SK-N-SH treated with all-trans-retinoic acid at 6 μM for 48 hours (cell line): ENCODE results near the gene RSBN1.

Source experiments
- ATAC-seq: fragments of 200-7000 bp; cut with Tn5 transposase; 3 replicates; pipeline ENCODE4 v1.9.1; 2020; ENCODE audit warnings: mild to moderate bottlenecking, moderate library complexity
- ARNTL ChIP-seq: fragments of 450-650 bp; formaldehyde crosslinking; IDR thresholded peaks from 2 replicates; pipeline ENCODE4 v1.5.0; 2020; ENCODE audit warnings: low read depth, mild to moderate bottlenecking, moderate library complexity, borderline replicate concordance
- BACH2 ChIP-seq: fragments of 250-450 bp; sonication (Bioruptor Pico); IDR thresholded peaks from 2 replicates; pipeline ENCODE4 v1.9.0; 2021; ENCODE audit warnings: mild to moderate bottlenecking, borderline replicate concordance
- CSDC2 ChIP-seq: fragments of 250-450 bp; sonication (Bioruptor Pico); IDR thresholded peaks from 2 replicates; pipeline ENCODE4 v1.5.0; 2020; ENCODE audit warnings: mild to moderate bottlenecking, moderate library complexity
- ESRRG ChIP-seq: fragments of 250-450 bp; sonication (Bioruptor Pico); IDR thresholded peaks from 2 replicates; pipeline ENCODE4 v1.6.1; 2021; ENCODE audit warnings: mild to moderate bottlenecking
- OSR1 ChIP-seq: fragments of 250-450 bp; sonication (Bioruptor Pico); IDR thresholded peaks from 2 replicates; pipeline ENCODE4 v1.8.0; 2022; ENCODE audit warnings: moderate library complexity, mild to moderate bottlenecking, inconsistent platforms
- PPARA ChIP-seq: fragments of 250-450 bp; sonication (Bioruptor Pico); IDR thresholded peaks from 2 replicates; pipeline ENCODE4 v1.5.0; 2020; ENCODE audit warnings: mild to moderate bottlenecking, borderline replicate concordance
- RARB ChIP-seq: fragments of 250-450 bp; sonication (Bioruptor Pico); IDR thresholded peaks from 2 replicates; pipeline ENCODE4 v1.8.0; 2021; ENCODE audit warnings: mild to moderate bottlenecking, moderate library complexity
- TCF4 ChIP-seq: fragments of 250-450 bp; sonication (Bioruptor Pico); IDR thresholded peaks from 2 replicates; pipeline ENCODE4 v1.8.0; 2021; ENCODE audit warnings: mild to moderate bottlenecking, moderate library complexity, borderline replicate concordance
- TOX ChIP-seq: fragments of 250-450 bp; sonication (Bioruptor Pico); IDR thresholded peaks from 2 replicates; pipeline ENCODE4 v1.8.0; 2021; ENCODE audit warnings: mild to moderate bottlenecking, moderate library complexity, borderline replicate concordance
- ZC3H10 ChIP-seq: fragments of 250-450 bp; sonication (Bioruptor Pico); IDR thresholded peaks from 2 replicates; pipeline ENCODE4 v1.5.1; 2021; ENCODE audit warnings: mild to moderate bottlenecking, moderate library complexity
- ZFP3 ChIP-seq: fragments of 250-450 bp; sonication (Bioruptor Pico); IDR thresholded peaks from 2 replicates; pipeline ENCODE4 v1.5.0; 2020; ENCODE audit warnings: mild to moderate bottlenecking, moderate library complexity
- ZNF565 ChIP-seq: fragments of 450-650 bp; formaldehyde crosslinking; conservative IDR thresholded peaks from 2 replicates; pipeline ENCODE4 v1.5.0; 2020; ENCODE audit warnings: low read depth, mild to moderate bottlenecking, moderate library complexity
- ZNF70 ChIP-seq: fragments of 450-650 bp; formaldehyde crosslinking; IDR thresholded peaks from 2 replicates; pipeline ENCODE4 v1.5.0; 2020; ENCODE audit warnings: mild to moderate bottlenecking, moderate library complexity
- TF ChIP-seq, protein P1 (sequence below): fragments of 250-450 bp; sonication (Bioruptor Pico); IDR thresholded peaks from 2 replicates; pipeline ENCODE4 v1.5.0; 2020; ENCODE audit warnings: mild to moderate bottlenecking, moderate library complexity
- TF ChIP-seq, protein P2 (sequence below): fragments of 250-450 bp; sonication (Bioruptor Pico); IDR thresholded peaks from 2 replicates; pipeline ENCODE4 v1.5.1; 2020; ENCODE audit warnings: low read depth, mild to moderate bottlenecking, moderate library complexity
- TF ChIP-seq, protein P3 (sequence below): fragments of 250-450 bp; sonication (Bioruptor Pico); IDR thresholded peaks from 2 replicates; pipeline ENCODE4 v1.8.0; 2021; ENCODE audit warnings: low read depth, mild to moderate bottlenecking, moderate library complexity, borderline replicate concordance
- TF ChIP-seq, protein P4 (sequence below): fragments of 250-450 bp; sonication (Bioruptor Pico); IDR thresholded peaks from 2 replicates; pipeline ENCODE4 v1.8.0; 2020; ENCODE audit warnings: mild to moderate bottlenecking, moderate library complexity, borderline replicate concordance
- TF ChIP-seq, protein P5 (sequence below): fragments of 250-450 bp; sonication (Bioruptor Pico); IDR thresholded peaks from 2 replicates; pipeline ENCODE4 v1.5.1; 2021; ENCODE audit warnings: mild to moderate bottlenecking, moderate library complexity

The RSBN1 gene

DNA sequence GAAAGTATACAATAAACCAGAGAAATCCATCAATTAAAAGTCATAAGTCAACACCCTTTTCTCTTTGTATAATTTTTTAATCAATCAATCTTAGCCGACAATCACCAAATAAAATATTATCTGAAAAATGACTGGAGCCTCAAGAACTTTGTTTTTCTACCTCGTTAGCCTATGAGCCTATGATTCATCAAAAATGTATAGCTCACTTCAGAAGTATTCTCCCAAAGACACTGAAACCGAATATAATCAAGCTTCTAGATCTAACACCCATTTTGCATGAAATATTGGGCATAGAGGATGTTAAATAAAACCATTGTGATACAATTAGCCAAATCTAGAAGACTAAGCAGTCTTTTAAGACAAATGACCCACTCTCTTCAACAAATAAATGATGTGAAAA, 17.8 kb upstream of the RSBN1 start:
- TF ChIP-seq, protein P1, sequence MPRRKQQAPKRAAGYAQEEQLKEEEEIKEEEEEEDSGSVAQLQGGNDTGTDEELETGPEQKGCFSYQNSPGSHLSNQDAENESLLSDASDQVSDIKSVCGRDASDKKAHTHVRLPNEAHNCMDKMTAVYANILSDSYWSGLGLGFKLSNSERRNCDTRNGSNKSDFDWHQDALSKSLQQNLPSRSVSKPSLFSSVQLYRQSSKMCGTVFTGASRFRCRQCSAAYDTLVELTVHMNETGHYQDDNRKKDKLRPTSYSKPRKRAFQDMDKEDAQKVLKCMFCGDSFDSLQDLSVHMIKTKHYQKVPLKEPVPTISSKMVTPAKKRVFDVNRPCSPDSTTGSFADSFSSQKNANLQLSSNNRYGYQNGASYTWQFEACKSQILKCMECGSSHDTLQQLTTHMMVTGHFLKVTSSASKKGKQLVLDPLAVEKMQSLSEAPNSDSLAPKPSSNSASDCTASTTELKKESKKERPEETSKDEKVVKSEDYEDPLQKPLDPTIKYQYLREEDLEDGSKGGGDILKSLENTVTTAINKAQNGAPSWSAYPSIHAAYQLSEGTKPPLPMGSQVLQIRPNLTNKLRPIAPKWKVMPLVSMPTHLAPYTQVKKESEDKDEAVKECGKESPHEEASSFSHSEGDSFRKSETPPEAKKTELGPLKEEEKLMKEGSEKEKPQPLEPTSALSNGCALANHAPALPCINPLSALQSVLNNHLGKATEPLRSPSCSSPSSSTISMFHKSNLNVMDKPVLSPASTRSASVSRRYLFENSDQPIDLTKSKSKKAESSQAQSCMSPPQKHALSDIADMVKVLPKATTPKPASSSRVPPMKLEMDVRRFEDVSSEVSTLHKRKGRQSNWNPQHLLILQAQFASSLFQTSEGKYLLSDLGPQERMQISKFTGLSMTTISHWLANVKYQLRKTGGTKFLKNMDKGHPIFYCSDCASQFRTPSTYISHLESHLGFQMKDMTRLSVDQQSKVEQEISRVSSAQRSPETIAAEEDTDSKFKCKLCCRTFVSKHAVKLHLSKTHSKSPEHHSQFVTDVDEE (CRISPR knock-in tag), result no peak
- TF ChIP-seq ZNF565 (CRISPR knock-in tag) (no peak), ZC3H10 (CRISPR knock-in tag) (no peak)
- TF ChIP-seq, protein P2, sequence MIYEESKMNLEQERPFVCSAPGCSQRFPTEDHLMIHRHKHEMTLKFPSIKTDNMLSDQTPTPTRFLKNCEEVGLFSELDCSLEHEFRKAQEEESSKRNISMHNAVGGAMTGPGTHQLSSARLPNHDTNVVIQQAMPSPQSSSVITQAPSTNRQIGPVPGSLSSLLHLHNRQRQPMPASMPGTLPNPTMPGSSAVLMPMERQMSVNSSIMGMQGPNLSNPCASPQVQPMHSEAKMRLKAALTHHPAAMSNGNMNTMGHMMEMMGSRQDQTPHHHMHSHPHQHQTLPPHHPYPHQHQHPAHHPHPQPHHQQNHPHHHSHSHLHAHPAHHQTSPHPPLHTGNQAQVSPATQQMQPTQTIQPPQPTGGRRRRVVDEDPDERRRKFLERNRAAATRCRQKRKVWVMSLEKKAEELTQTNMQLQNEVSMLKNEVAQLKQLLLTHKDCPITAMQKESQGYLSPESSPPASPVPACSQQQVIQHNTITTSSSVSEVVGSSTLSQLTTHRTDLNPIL (CRISPR knock-in tag), result no peak
- peak; percentile 55; the same call in 1 of the 3 replicates for ATAC-seq

DNA sequence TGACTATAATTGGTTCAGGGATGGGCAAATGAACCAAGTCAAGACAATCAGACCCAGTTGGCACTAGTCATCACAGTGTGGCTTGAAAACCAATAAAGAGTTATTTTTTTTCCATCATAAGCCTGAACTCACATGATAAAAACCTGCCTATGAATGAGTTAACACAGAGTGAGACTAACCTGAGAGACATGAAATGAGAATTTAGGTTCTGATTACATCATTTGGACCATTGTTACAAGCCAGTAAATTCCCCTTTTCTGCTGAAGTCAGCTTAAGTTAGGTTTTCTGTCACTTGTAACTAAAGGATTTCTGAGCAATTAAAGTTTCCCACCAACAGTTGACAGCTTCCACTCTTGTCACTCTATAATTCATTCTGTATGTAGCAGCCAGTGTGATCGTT, 9.6 kb upstream of the RSBN1 start:
- no peak for TF ChIP-seq RARB
- TF ChIP-seq ESRRG, result no peak
- TF ChIP-seq ZFP3 (CRISPR knock-in tag), result no peak
- TF ChIP-seq ZNF70 (CRISPR knock-in tag), result no peak
- TF ChIP-seq ZC3H10 (CRISPR knock-in tag), result no peak
- no peak for TF ChIP-seq TOX (CRISPR knock-in tag)
- TF ChIP-seq, protein P2 (CRISPR knock-in tag), result no peak
- TF ChIP-seq, protein P3, sequence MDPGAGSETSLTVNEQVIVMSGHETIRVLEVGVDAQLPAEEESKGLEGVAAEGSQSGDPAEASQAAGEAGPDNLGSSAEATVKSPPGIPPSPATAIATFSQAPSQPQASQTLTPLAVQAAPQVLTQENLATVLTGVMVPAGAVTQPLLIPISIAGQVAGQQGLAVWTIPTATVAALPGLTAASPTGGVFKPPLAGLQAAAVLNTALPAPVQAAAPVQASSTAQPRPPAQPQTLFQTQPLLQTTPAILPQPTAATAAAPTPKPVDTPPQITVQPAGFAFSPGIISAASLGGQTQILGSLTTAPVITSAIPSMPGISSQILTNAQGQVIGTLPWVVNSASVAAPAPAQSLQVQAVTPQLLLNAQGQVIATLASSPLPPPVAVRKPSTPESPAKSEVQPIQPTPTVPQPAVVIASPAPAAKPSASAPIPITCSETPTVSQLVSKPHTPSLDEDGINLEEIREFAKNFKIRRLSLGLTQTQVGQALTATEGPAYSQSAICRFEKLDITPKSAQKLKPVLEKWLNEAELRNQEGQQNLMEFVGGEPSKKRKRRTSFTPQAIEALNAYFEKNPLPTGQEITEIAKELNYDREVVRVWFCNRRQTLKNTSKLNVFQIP (CRISPR knock-in tag), result no peak
- TF ChIP-seq PPARA (CRISPR knock-in tag), result no peak
- no peak for ATAC-seq

DNA sequence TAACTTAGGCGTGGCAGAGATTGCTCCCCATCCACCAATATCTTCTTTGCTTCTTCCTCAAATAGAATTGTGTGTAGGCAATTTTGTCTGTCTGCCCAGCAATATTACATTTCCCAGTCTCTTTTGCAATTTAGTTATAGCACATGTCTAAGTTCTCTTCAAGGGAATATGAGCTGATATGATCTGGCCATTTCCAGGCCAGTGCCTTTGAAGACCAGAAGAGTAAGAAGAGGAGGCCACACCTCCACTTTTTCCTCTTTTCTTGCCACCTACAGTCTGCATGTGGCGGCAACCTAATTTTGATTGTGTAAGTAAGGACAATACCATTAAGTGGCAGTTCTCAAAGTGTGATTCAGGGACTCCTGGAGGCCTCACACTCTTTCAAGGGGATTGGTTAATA, 6.3 kb upstream of the RSBN1 start:
- ATAC-seq, result no peak
- no peak for TF ChIP-seq ZC3H10 (CRISPR knock-in tag)
- no peak for TF ChIP-seq ZFP3 (CRISPR knock-in tag)
- no peak for TF ChIP-seq TCF4
- TF ChIP-seq, protein P4, sequence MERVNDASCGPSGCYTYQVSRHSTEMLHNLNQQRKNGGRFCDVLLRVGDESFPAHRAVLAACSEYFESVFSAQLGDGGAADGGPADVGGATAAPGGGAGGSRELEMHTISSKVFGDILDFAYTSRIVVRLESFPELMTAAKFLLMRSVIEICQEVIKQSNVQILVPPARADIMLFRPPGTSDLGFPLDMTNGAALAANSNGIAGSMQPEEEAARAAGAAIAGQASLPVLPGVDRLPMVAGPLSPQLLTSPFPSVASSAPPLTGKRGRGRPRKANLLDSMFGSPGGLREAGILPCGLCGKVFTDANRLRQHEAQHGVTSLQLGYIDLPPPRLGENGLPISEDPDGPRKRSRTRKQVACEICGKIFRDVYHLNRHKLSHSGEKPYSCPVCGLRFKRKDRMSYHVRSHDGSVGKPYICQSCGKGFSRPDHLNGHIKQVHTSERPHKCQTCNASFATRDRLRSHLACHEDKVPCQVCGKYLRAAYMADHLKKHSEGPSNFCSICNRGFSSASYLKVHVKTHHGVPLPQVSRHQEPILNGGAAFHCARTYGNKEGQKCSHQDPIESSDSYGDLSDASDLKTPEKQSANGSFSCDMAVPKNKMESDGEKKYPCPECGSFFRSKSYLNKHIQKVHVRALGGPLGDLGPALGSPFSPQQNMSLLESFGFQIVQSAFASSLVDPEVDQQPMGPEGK (CRISPR knock-in tag), result no peak
- TF ChIP-seq RARB, result no peak
- TF ChIP-seq BACH2 (CRISPR knock-in tag), result no peak
- TF ChIP-seq, protein P2 (CRISPR knock-in tag), result no peak

DNA sequence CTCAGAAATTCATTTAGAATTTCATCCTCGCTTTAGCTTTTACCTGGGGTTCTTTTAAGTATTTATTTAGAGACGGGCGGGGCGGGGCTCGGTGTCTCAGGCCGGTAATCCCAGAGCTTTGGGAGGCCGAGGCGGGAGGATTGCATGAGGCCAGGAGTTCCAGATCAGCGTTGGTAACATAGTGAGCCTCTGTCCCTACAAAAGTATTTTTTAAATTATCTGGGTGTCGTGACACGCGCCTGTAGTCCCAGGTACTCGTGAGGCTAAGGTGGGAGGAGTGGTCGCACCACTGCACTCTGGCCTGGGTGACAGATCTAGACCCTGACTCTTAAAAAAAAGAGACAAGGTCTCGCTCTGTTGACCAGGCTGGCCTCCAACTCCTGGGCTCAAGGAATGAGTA, 942 bp upstream of the RSBN1 start:
- no peak for TF ChIP-seq TOX (CRISPR knock-in tag)
- TF ChIP-seq, protein P5, sequence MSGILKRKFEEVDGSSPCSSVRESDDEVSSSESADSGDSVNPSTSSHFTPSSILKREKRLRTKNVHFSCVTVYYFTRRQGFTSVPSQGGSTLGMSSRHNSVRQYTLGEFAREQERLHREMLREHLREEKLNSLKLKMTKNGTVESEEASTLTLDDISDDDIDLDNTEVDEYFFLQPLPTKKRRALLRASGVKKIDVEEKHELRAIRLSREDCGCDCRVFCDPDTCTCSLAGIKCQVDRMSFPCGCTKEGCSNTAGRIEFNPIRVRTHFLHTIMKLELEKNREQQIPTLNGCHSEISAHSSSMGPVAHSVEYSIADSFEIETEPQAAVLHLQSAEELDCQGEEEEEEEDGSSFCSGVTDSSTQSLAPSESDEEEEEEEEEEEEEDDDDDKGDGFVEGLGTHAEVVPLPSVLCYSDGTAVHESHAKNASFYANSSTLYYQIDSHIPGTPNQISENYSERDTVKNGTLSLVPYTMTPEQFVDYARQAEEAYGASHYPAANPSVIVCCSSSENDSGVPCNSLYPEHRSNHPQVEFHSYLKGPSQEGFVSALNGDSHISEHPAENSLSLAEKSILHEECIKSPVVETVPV, result no peak
- TF ChIP-seq ARNTL (CRISPR knock-in tag), result no peak
- TF ChIP-seq CSDC2 (CRISPR knock-in tag), result no peak
- no peak for TF ChIP-seq ZNF70 (CRISPR knock-in tag)
- TF ChIP-seq, protein P4 (CRISPR knock-in tag), result no peak
- no peak for TF ChIP-seq OSR1 (CRISPR knock-in tag)
- no peak for TF ChIP-seq ZNF565 (CRISPR knock-in tag)
- no peak for TF ChIP-seq BACH2 (CRISPR knock-in tag)
- TF ChIP-seq RARB, result no peak
- TF ChIP-seq ESRRG, result no peak
- TF ChIP-seq PPARA (CRISPR knock-in tag), result no peak
- no peak for ATAC-seq
